Ovary (tissue), 3 donors: ENCODE results near the gene RXRB.

ENCODE experiments used
- CTCF ChIP-seq, 3 donors: fragments of 450-650 bp in 2 of 3; fragments of 200-600 bp in 1 of 3; IDR thresholded peaks; one replicate each; pipeline versions ENCODE4 v1.5.1 to v1.8.0; 2016 to 2022; ENCODE audit warnings: antibody characterized with exemption in 3 of 3, mild to moderate bottlenecking in 1 of 3
- EP300 ChIP-seq: sonication (generic); formaldehyde crosslinking; IDR thresholded peaks from one replicate; pipeline ENCODE4 v1.6.1; 2017; ENCODE audit warnings: antibody characterized with exemption
- POLR2A ChIP-seq: fragments of 450-650 bp; IDR thresholded peaks from one replicate; pipeline ENCODE4 v1.6.1; 2017; ENCODE audit warnings: antibody characterized with exemption, mild to moderate bottlenecking, moderate library complexity
- donor health status: DM: no; HTN: no; CAD: no.

GRCh38 chr6:33206864-33207551 is 6.5 kb upstream of the RXRB start:
- TF ChIP-seq CTCF (IDR thresholded peaks at IDR 0.05) = no peak
- no peak for TF ChIP-seq POLR2A
- TF ChIP-seq EP300 = no peak
